Vagina (tissue), 2 donors: ENCODE data around the gene EML4. TPM values are rescaled to one million over a fixed set of nuclear protein-coding genes. Genes with fewer than 3 reads are reported as not detected.

Experiments used
- DNase-seq, 2 donors: peaks; one replicate each; pipeline ENCODE4 v3.0.0-alpha.2; 2017; ENCODE audit errors: extremely low spot score in 2 of 2
- H3K27ac ChIP-seq: fragments of 200-600 bp; sonication (generic); one replicate; pipeline ENCODE4 v1.5.1; 2019
- H3K27me3 ChIP-seq: fragments of 200-600 bp; sonication (generic); one replicate; pipeline ENCODE4 v1.5.1; 2019
- H3K36me3 ChIP-seq, 2 donors: fragments of 200-600 bp; sonication (generic); one replicate each; pipeline ENCODE4 v1.5.1; 2017 to 2019
- H3K4me1 ChIP-seq: fragments of 200-600 bp; sonication (generic); one replicate; pipeline ENCODE4 v1.5.1; 2019
- H3K4me3 ChIP-seq, 2 donors: fragments of 200-600 bp; sonication (generic); 1 replicate in 1 of 2; 2 replicates in 1 of 2; pipeline ENCODE4 v1.5.1; 2016 to 2019
- H3K9me3 ChIP-seq: fragments of 200-600 bp; sonication (generic); one replicate; pipeline ENCODE4 v1.5.1; 2019
- POLR2A ChIP-seq, 2 donors: fragments of 450-650 bp; IDR thresholded peaks; one replicate each; pipeline ENCODE4 v1.6.1; 2017; ENCODE audit warnings: antibody characterized with exemption in 2 of 2, mild to moderate bottlenecking in 2 of 2, moderate library complexity in 2 of 2
- POLR2AphosphoS5 ChIP-seq, 2 donors: sonication (generic); formaldehyde crosslinking; IDR thresholded peaks; one replicate each; pipeline ENCODE4 v1.9.0; 2017; ENCODE audit warnings: antibody characterized with exemption in 2 of 2, mild to moderate bottlenecking in 2 of 2, low read depth in 1 of 2; ENCODE audit not compliant: insufficient read depth in 1 of 2
- intact Hi-C: fragments of 100-400 bp; cut with DNase I; formaldehyde crosslinking; loops from one replicate; pipeline ENCODE4 v1.15.1; 2023
- total RNA-seq: library from RNA; depleted of rRNA; stranded (reverse); fragments of >200 nt; gene quantifications from one replicate; pipeline ENCODE4 v1.2.3, GENCODE V29; 2016
- TF ChIP-seq, protein P1 (sequence below), 3 experiments: fragments of 450-650 bp in 2 of 3; fragments of 200-600 bp in 1 of 3; sonication (generic) in 1 of 3; IDR thresholded peaks; one replicate each; pipeline ENCODE4 v1.5.1; 2017 to 2019; ENCODE audit warnings: antibody characterized with exemption in 3 of 3, mild to moderate bottlenecking in 2 of 3, moderate library complexity in 2 of 3

Gene EML4
- total RNA-seq, 1 donor from 2014 or later = 26.0 TPM

DNA sequence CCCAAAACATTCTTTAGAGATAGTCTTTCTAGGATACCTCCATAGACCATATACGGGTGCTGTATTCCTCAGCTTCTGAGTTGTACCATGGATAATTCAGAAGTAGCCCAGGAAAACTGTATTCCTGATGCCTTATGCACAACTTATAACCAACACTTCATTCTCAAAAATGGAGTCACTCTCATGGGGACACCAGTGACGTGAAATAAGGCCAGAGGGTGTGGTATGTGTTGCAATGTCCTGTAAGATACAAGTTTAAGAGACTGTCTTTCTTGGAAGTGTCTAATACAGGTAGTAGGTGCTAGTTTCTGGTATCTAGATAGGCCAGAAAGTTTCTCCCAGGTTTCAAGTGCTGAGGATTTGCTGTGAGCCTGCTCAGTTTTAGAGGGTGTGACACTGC, 155.8 kb downstream of the EML4 start:
- Histone ChIP-seq H3K4me3 (no peak overlapping the region), H3K27me3 (no peaks in the 10 kb centered on the region), H3K27ac (no peak overlapping the region), H3K9me3 (no peaks in the 10 kb centered on the region), H3K4me1 (no peaks in the 10 kb centered on the region), H3K36me3 (no peaks in the 10 kb centered on the region)
- TF ChIP-seq POLR2AphosphoS5 (IDR thresholded peaks at IDR 0.05; ENCODE audit: insufficient read depth in 1 of 2, low read depth in 1 of 2) = no peak
- no peak for TF ChIP-seq POLR2A (IDR thresholded peaks at IDR 0.05)
- intact Hi-C loops = no loop called here
- no peak for DNase-seq

DNA sequence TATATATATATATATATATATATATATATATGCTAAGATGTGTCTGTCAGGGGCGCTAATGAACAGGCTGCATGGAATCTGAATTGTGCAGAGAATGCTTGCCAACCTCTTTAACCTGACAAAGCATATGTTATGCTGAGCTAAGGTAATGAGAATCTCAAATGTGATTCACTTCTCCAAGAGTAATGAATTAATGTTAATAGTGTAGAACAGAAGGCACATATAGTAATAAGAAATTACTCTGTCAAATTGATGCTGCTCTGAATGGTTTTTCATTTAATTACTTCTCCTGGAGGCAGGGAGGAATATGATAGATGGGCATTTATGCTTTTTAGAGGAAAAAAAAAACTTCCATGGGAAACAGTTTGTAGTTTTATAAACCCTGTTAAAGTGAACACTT, 156.5 kb downstream of the EML4 start:
- Histone ChIP-seq H3K4me3 (no peak overlapping the region), H3K9me3 (no peaks in the 10 kb centered on the region), H3K36me3 (no peaks in the 10 kb centered on the region), H3K4me1 (no peaks in the 10 kb centered on the region), H3K27ac (no peak overlapping the region), H3K27me3 (no peaks in the 10 kb centered on the region)
- TF ChIP-seq POLR2A (IDR thresholded peaks at IDR 0.05) = no peak
- TF ChIP-seq POLR2AphosphoS5 (IDR thresholded peaks at IDR 0.05; ENCODE audit: insufficient read depth in 1 of 2, low read depth in 1 of 2) = no peak
- TF ChIP-seq, protein P1, sequence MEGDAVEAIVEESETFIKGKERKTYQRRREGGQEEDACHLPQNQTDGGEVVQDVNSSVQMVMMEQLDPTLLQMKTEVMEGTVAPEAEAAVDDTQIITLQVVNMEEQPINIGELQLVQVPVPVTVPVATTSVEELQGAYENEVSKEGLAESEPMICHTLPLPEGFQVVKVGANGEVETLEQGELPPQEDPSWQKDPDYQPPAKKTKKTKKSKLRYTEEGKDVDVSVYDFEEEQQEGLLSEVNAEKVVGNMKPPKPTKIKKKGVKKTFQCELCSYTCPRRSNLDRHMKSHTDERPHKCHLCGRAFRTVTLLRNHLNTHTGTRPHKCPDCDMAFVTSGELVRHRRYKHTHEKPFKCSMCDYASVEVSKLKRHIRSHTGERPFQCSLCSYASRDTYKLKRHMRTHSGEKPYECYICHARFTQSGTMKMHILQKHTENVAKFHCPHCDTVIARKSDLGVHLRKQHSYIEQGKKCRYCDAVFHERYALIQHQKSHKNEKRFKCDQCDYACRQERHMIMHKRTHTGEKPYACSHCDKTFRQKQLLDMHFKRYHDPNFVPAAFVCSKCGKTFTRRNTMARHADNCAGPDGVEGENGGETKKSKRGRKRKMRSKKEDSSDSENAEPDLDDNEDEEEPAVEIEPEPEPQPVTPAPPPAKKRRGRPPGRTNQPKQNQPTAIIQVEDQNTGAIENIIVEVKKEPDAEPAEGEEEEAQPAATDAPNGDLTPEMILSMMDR (IDR thresholded peaks at IDR 0.05) = no peak
- intact Hi-C loops = no loop called here
- no peak for DNase-seq

DNA sequence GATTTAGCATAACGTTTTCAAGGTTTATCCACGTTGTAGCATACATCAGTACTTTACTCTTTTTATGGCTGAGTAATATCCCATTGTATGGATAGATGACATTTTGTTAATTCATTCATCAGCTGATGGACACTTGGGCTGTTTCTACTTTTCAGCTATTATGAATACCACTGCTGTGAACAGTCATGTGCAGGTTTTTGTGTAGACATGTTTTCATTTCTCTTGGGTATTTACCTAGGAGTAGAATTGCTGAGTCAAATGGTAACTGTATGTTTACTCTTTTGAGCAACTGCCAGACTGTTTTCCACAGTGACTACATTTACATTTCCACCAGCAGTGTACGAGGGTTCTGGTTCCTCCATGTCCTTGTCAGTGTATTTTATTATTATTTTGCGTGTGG, 158.0 kb downstream of the EML4 start:
- H3K4me1 ChIP-seq = no peaks in the 10 kb centered on the region
- no peak overlapping the region for H3K4me3 ChIP-seq
- TF ChIP-seq POLR2AphosphoS5 (IDR thresholded peaks at IDR 0.05; ENCODE audit: insufficient read depth in 1 of 2, low read depth in 1 of 2) (no peak), POLR2A (IDR thresholded peaks at IDR 0.05) (no peak)
- TF ChIP-seq, protein P1 (IDR thresholded peaks at IDR 0.05) = no peak
- peaks cover 0 to 10% of the 10 kb centered on the region in 2 donors for H3K36me3 ChIP-seq
- no peak overlapping the region for H3K27ac ChIP-seq
- H3K27me3 ChIP-seq = no peaks in the 10 kb centered on the region
- intact Hi-C loops = no loop called here
- no peak for DNase-seq
- no peaks in the 10 kb centered on the region for H3K9me3 ChIP-seq

DNA sequence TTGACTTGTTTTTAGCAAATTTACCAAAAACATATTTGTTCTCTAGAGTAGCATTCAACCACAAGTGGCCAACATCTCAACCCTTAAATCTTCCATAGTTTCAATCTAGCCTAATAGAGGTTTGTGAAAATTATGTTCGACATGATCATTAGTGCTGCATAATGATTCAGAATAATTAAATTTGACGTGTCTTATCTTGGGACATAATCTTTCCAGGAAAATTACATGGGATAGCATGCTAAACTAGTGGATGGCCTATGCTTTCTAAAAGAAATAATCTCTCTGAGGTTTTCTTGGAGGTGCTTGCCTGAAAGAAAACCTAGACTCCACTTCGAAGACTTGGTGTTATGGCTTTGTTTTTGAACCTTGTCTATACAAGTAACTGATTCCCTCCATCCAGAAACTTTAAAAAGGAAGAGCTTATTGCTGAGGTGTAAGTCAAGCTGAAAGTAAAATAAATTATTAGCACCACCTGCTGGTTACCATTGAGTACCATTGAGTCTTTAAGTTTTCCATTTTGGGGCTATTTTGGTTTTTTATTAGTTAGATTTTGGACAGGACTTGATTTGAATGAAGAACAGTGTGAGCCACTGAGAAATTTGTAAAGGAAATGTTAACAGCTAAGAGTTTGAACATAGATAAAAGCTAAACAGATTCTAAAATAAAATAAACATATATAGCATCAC, 159.1 kb downstream of the EML4 start:
- peaks cover 0 to 18% of the 10 kb centered on the region in 2 donors for H3K36me3 ChIP-seq
- no peak for DNase-seq
- no peaks in the 10 kb centered on the region for H3K27me3 ChIP-seq
- intact Hi-C loops = no loop called here
- H3K9me3 ChIP-seq = no peaks in the 10 kb centered on the region
- no peak overlapping the region for H3K27ac ChIP-seq
- no peaks in the 10 kb centered on the region for H3K4me1 ChIP-seq
- no peak for TF ChIP-seq POLR2AphosphoS5 (IDR thresholded peaks at IDR 0.05; ENCODE audit: insufficient read depth in 1 of 2, low read depth in 1 of 2)
- TF ChIP-seq, protein P1 (IDR thresholded peaks at IDR 0.05) = peak in 2 of 3 experiments; percentile 51 to 55
- H3K4me3 ChIP-seq = no peak overlapping the region

DNA sequence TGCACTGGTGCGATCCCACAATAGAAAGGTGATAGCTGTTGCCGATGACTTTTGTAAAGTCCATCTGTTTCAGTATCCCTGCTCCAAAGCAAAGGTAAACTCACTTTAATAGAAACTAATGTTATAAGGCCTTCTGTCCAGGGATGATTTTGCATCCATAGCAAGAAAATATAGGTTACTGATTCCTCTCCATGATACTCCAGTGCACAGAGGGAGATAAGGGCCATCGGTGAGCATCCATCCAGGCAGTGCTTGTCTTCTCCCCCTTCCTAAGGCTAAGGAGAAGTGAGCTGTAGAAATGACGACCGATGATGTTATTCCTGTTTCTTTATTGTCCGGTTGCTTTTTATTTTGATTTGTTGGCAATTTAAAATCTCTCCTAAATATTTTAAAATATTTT, 159.8 kb downstream of the EML4 start:
- Histone ChIP-seq H3K27ac (no peak overlapping the region), H3K4me3 (no peak overlapping the region), H3K27me3 (no peaks in the 10 kb centered on the region), H3K4me1 (no peaks in the 10 kb centered on the region), H3K9me3 (no peaks in the 10 kb centered on the region), H3K36me3 (peaks cover 0 to 22% of the 10 kb centered on the region in 2 donors)
- intact Hi-C loops = no loop called here
- TF ChIP-seq POLR2AphosphoS5 (IDR thresholded peaks at IDR 0.05; ENCODE audit: insufficient read depth in 1 of 2, low read depth in 1 of 2) (no peak), POLR2A (IDR thresholded peaks at IDR 0.05) (no peak)
- TF ChIP-seq, protein P1 (IDR thresholded peaks at IDR 0.05) = no peak
- DNase-seq = no peak
